NCI-H128 (cell line): Measurements from ENCODE around the gene PRND.
"Not testable (repeated sequence)": the region's sequence is repeated elsewhere in the genome, so short reads cannot be mapped to it uniquely, and the experiment has no call there.

ENCODE experiments used
- DNase-seq: peaks from one replicate; lab custom pipeline; 2025; ENCODE audit not compliant: unreplicated experiment; lab: John Stamatoyannopoulos, UW

The PRND gene

GRCh38 chr20:4708036-4708435 is 13.7 kb upstream of the PRND start:
- DNase-seq, result no peak

DNA sequence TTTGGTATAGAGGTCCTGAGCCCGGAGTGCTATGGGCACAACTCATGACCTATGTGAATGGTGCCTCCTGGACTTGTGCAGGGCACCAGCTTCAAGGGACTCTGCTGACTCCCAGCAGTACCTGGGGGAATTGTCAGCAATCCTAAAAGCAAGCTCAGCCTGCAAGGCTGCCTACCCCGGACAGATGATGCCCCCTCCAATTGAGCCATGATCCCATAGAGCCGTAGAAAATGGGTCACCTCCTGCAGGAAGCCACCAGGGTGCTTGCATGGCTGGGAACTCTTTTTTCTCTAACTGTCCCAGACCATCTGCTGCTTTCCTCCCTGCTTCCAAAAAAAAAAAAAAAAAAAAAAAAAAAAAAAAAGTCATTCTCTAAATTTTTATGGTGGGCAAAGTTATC is 12.9 kb upstream of the PRND start:
- no peak for DNase-seq

DNA sequence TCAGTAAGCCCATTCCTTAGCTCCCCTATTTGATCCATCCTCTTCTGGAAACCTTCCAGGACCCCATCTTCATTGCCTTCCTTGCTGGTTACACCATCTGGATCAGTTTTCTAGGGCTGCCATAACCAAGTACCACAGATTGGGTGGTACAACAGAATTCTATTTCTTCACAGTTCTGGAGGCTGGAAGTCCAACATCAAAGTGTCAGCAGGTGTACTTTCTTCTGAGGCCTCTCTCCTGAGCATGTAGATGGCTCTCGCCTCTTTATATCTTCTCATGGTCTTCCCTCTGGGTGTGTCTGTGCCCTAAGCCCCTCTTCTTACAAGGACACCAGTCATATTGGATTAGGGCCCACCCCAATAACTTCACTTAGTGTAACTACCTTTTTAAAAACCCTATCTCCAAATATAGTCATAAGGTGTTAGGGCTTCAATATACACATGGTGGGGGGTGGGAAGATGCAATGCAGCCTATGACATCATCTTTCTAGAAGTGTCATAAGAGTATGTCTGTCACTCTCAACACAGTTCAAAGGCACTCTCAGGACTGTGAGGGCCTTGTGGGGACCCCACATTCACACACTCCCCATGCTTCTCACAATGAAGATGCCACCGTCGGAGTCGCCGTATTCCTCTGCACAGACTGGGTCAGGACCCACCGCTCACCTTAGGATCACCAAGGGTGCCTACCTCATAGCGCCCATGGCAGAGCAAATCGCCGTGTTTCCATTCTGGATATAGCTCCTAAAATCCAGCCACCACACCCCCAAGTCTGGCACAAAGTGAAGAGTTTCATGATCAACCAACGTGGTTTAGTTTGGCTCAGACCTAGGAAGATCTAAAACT is 12.2 kb upstream of the PRND start:
- no peak for DNase-seq

DNA sequence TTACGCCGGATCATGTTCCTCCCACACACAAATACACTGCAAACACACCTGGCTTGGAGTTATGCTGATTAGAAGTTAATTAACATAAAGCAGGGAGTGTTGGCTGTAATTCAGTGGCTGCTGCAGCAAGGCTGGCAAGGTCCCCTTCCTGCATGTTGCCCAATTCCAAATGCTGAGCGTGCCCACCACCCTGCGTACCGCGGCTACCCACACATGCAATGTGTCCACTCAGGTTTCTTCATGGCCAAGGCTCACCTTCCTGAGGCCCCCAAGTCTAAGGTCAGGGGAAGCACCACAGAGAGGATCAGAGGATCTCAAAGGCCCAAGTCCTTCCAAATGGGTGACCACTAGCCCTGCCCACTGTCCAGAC is 11.6 kb upstream of the PRND start:
- DNase-seq, result no peak

GRCh38 chr20:4711511-4711910 is 10.2 kb upstream of the PRND start:
- DNase-seq, result no peak

GRCh38 chr20:4713401-4713800 is 8.3 kb upstream of the PRND start:
- no peak for DNase-seq

- no peak for DNase-seq
These were observed 6.9 kb upstream of the PRND start for GRCh38 chr20:4714818-4715217.

DNA sequence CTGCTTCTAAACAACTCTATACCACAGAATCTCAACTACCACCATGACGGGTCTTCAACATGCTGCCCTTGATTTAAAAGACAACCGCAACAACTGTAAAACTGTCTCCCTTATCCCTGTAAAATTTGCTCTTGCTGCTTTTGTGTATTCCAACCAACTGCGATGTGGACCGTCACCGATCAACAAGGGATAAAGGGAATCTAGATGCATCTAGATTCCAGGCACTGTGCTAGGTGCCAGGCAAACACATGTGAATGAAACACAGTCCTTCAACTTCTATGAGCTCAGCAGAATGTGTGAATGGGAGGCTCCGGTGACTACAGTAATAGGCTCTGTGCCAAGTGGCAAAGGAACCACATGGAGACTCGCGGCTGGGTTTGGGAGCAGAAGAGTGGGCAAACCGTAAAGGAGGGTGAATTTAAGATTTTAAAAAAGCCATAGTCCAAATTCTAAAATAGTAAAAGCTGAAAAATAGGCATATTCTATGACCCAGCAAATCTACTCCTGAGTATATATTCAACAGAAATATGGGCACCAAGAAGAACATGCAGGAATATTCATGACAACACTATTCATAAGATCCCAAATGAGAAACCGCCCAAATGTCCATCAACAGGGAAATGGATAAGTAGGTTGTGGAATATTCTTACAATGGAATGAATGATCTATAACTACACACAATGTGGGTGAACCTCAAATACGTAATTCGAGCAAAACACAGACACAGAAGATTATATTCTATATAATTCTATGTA is 3.7 kb upstream of the PRND start:
- no peak for DNase-seq

- DNase-seq, result no peak
These were observed 2.5 kb upstream of the PRND start for GRCh38 chr20:4719190-4719589.

- DNase-seq, result no peak
These were observed 1.4 kb upstream of the PRND start for GRCh38 chr20:4720041-4720976.

DNA sequence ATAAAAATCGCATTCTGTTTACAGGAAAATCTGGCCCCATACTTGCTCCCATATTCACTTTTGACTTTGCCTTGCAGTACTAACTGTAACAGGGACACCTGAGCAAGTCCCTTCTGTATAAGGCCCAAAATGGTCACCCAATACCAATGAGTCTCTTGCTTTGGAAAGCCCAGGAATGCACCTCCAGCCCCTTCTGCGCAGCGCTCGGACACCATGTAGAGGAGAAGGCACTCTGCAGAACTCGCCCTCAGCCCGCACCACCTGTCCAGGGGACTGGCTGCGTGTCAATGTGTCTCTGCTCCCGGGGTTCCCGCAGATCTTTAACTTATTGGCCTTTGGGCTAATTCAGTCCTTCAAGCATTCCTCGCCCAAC is 746 bp upstream of the PRND start:
- DNase-seq, result no peak

DNA sequence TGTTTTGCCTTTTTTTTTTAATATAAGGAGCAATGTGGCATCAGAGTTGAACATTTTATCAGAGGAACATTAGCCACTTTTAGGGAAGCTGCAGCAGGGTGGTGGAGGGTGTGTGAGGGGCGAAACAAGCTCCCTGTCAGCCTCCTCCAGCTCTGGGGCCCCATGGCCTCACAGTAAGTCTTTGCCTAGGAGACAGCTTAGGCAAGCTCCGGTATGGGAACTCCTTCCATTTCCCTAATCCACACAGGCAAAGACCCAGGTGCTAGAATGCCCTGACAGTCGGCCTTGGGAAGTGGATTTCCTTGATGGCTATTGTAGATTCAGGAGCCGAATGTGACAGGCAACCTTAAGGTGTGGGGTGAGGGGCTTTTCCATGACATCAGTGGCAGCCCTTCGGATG is 862 bp downstream of the PRND start:
- DNase-seq, result no peak

DNA sequence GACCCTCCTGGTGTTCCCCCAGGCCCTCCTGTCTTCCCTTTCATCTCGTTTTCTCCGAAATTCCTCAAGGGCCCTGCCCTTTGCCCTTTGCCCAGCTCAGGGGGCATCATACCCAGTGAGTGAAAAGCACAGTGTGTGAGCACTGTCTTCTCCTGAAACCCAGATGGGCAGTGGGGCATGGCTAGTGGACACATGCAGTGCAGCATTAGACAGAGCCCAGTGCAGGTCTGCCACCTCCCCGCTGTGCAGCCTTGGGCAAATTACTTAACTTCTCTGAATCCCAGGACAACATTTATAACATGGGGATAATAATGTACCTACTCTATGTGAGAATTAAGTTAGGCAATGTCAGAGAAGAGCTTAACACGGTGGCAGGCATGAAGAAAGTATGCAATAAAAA is 1.3 kb downstream of the PRND start:
- no peak for DNase-seq

- DNase-seq, result not testable (repeated sequence)
These were observed 1.8 kb downstream of the PRND start for GRCh38 chr20:4723553-4723952.

GRCh38 chr20:4724459-4725262 is 3.0 kb downstream of the PRND start:
- no peak for DNase-seq

- DNase-seq, result no peak
These were observed 3.5 kb downstream of the PRND start for GRCh38 chr20:4725263-4725550.

DNA sequence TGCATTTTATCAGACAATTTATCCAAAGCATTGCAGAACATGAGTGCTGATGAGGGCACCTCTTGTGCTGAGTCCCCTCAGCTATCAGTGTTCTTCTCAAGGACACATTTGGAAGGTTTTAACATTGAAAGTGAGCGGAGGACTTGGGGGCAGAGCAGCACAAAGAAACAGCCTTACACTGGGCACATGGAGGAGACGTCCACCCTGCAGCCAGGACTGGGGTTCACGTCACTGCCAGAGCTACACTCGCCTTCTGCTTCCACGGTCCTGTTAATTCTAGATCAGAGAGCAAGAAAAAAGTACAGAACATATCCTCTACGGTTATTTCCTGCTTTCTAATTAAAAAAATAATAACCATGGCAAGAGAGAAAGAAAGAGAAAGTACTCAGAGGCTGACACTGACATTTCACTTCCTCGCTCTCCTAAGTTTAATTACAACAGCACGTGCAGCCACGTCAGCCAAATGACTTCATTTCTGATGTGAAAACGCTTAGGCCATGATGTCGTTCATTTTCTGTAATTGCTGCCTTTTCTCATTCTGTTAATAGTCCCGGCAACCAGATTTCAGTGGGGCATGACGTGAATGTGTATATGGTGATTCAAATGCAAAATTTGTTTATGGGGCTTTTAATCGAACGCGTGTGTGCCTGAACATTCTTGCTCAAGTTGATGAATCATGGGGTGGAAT is 5.1 kb downstream of the PRND start:
- no peak for DNase-seq

- no peak for DNase-seq
These were observed 6.5 kb downstream of the PRND start for GRCh38 chr20:4728120-4728760.

DNA sequence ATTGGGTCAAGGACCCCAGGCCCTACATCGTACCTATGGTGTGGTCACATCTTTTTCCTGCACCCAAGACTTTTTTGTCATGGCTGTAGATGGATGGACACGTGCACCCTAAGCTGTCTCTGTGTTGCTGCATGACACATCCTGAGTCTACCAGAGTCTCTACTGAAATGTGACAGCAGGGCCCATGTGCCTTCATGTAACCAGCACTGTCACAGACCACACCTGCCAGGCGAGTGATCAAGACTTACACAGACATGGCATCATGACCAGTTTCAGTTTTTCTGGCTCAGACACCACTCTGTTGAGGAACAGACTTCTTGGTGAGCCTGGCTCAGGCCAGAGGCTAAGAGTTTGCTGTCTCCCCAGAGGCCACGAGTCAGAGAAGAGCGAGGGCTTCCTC is 7.6 kb downstream of the PRND start:
- no peak for DNase-seq

- DNase-seq, result no peak
These were observed 9.1 kb downstream of the PRND start for GRCh38 chr20:4730780-4731179.
